ENCODE measurements around the gene ATP6V1G3. TPM values are rescaled to one million over a fixed set of nuclear protein-coding genes. Genes with fewer than 3 reads are reported as not detected.

Gene ATP6V1G3
- total RNA-seq, 1 experiment from 2014 or later, result not detected

- DNase-seq, result no peak
- Histone ChIP-seq H4K20me1 (ENCODE audit: insufficient read depth, low read depth, low read length) (no peaks in the 10 kb centered on the region), H3K27ac (ENCODE audit: low read length) (no peak overlapping the region), H3K79me2 (ENCODE audit: low read length) (peaks cover 90% of the 10 kb centered on the region), H3K9me2 (replicated peaks; ENCODE audit: insufficient read depth, low read length) (no peaks in the 10 kb centered on the region), H3K27me3 (ENCODE audit: low read length) (no peaks in the 10 kb centered on the region), H3K4me1 (ENCODE audit: low read length) (peaks cover 17% of the 10 kb centered on the region), H2AFZ (ENCODE audit: low read length) (no peak overlapping the region), H3K9ac (ENCODE audit: low read length) (no peak overlapping the region), H3K4me2 (ENCODE audit: low read depth, low read length, poor library complexity, severe bottlenecking) (no peak overlapping the region), H3K36me3 (ENCODE audit: insufficient read depth, low read length) (peaks cover 60% of the 10 kb centered on the region), H3K9me3 (ENCODE audit: low read length) (no peaks in the 10 kb centered on the region), H3K4me3 (ENCODE audit: low read length) (no peak overlapping the region)
Measured at GRCh38 chr1:198492872-198493271, 47.6 kb downstream of the ATP6V1G3 start.

- peaks cover 10% of the 10 kb centered on the region for H3K4me1 ChIP-seq (ENCODE audit: low read length)
- peaks cover 89% of the 10 kb centered on the region for H3K79me2 ChIP-seq (ENCODE audit: low read length)
- no peak overlapping the region for H3K9ac ChIP-seq (ENCODE audit: low read length)
- no peak overlapping the region for H3K4me2 ChIP-seq (ENCODE audit: low read depth, low read length, poor library complexity, severe bottlenecking)
- H3K27me3 ChIP-seq (ENCODE audit: low read length), result no peaks in the 10 kb centered on the region
- no peak overlapping the region for H2AFZ ChIP-seq (ENCODE audit: low read length)
- no peaks in the 10 kb centered on the region for H3K9me2 ChIP-seq (replicated peaks; ENCODE audit: insufficient read depth, low read length)
- DNase-seq, result no peak
- H3K36me3 ChIP-seq (ENCODE audit: insufficient read depth, low read length), result peaks cover 60% of the 10 kb centered on the region
- H3K9me3 ChIP-seq (ENCODE audit: low read length), result no peaks in the 10 kb centered on the region
- no peaks in the 10 kb centered on the region for H4K20me1 ChIP-seq (ENCODE audit: insufficient read depth, low read depth, low read length)
- H3K27ac ChIP-seq (ENCODE audit: low read length), result no peak overlapping the region
- H3K4me3 ChIP-seq (ENCODE audit: low read length), result no peak overlapping the region
Measured at GRCh38 chr1:198491596-198491995, 48.9 kb downstream of the ATP6V1G3 start.

- no peaks in the 10 kb centered on the region for H3K9me2 ChIP-seq (replicated peaks; ENCODE audit: insufficient read depth, low read length)
- no peaks in the 10 kb centered on the region for H4K20me1 ChIP-seq (ENCODE audit: insufficient read depth, low read depth, low read length)
- peaks cover 91% of the 10 kb centered on the region for H3K79me2 ChIP-seq (ENCODE audit: low read length)
- peak overlapping the region; percentile 61; the same call in 1 of the 2 replicates for H3K27ac ChIP-seq (ENCODE audit: low read length)
- no peaks in the 10 kb centered on the region for H3K27me3 ChIP-seq (ENCODE audit: low read length)
- no peak overlapping the region for H2AFZ ChIP-seq (ENCODE audit: low read length)
- no peaks in the 10 kb centered on the region for H3K9me3 ChIP-seq (ENCODE audit: low read length)
- H3K36me3 ChIP-seq (ENCODE audit: insufficient read depth, low read length), result peaks cover 63% of the 10 kb centered on the region
- no peak overlapping the region for H3K9ac ChIP-seq (ENCODE audit: low read length)
- peaks cover 10% of the 10 kb centered on the region for H3K4me1 ChIP-seq (ENCODE audit: low read length)
- no peak for DNase-seq
- H3K4me2 ChIP-seq (ENCODE audit: low read depth, low read length, poor library complexity, severe bottlenecking), result no peak overlapping the region
- no peak overlapping the region for H3K4me3 ChIP-seq (ENCODE audit: low read length)
Measured at GRCh38 chr1:198491028-198491427, 49.5 kb downstream of the ATP6V1G3 start.

DNA sequence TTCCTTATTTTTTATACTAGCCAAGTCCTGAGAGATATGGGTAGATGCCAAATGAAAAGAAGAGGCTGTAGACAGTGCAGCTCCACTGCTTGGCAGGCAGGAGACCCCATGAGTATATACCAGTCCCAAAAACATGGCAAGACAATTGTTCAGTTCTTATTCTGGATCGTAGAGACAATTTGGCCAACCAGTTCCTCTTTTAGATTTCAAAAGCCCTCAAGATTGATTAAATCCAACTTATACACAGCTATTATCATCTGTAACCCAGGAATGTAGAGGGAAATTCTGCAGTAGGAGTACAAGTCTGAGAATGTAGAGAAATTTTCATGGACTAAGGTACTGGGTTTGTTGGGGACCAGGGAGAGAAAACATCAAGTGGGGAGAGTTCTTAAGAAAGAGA is 50.3 kb downstream of the ATP6V1G3 start:
- H3K27me3 ChIP-seq (ENCODE audit: low read length), result no peaks in the 10 kb centered on the region
- DNase-seq, result no peak
- no peak overlapping the region for H3K4me2 ChIP-seq (ENCODE audit: low read depth, low read length, poor library complexity, severe bottlenecking)
- no peak overlapping the region for H3K4me3 ChIP-seq (ENCODE audit: low read length)
- peaks cover 91% of the 10 kb centered on the region for H3K79me2 ChIP-seq (ENCODE audit: low read length)
- no peaks in the 10 kb centered on the region for H3K9me3 ChIP-seq (ENCODE audit: low read length)
- peaks cover 10% of the 10 kb centered on the region for H3K4me1 ChIP-seq (ENCODE audit: low read length)
- no peak overlapping the region for H3K9ac ChIP-seq (ENCODE audit: low read length)
- H4K20me1 ChIP-seq (ENCODE audit: insufficient read depth, low read depth, low read length), result no peaks in the 10 kb centered on the region
- H3K36me3 ChIP-seq (ENCODE audit: insufficient read depth, low read length), result peaks cover 69% of the 10 kb centered on the region
- H2AFZ ChIP-seq (ENCODE audit: low read length), result no peak overlapping the region
- H3K9me2 ChIP-seq (replicated peaks; ENCODE audit: insufficient read depth, low read length), result no peaks in the 10 kb centered on the region
- peak overlapping the region; percentile 61 for H3K27ac ChIP-seq (ENCODE audit: low read length)

- peaks cover 93% of the 10 kb centered on the region for H3K79me2 ChIP-seq (ENCODE audit: low read length)
Measured at GRCh38 chr1:198486903-198487302, 53.6 kb downstream of the ATP6V1G3 start.

DNA sequence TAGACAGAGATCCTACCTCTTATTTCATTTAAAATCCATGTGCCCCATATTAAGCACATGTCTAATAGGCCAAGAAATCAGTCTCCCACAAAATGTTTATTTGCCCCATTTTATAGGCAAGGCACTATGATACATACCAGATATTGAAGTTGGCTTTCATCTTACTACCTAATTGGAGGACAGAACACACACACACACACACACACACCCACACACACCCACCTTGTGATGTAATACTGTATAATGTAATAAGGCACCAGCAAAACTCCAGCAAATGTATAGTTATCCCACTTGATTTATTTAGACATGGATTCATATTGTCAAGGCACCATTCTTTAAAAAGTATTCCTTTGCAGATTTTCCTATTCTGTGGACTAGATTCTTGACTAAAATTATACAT is 56.8 kb downstream of the ATP6V1G3 start:
- no peaks in the 10 kb centered on the region for H4K20me1 ChIP-seq (ENCODE audit: insufficient read depth, low read depth, low read length)
- H3K4me1 ChIP-seq (ENCODE audit: low read length), result no peaks in the 10 kb centered on the region
- H3K9ac ChIP-seq (ENCODE audit: low read length), result no peak overlapping the region
- H3K4me2 ChIP-seq (ENCODE audit: low read depth, low read length, poor library complexity, severe bottlenecking), result no peak overlapping the region
- no peak overlapping the region for H2AFZ ChIP-seq (ENCODE audit: low read length)
- H3K27me3 ChIP-seq (ENCODE audit: low read length), result no peaks in the 10 kb centered on the region
- peaks cover 85% of the 10 kb centered on the region for H3K79me2 ChIP-seq (ENCODE audit: low read length)
- no peak overlapping the region for H3K4me3 ChIP-seq (ENCODE audit: low read length)
- peaks cover 96% of the 10 kb centered on the region for H3K36me3 ChIP-seq (ENCODE audit: insufficient read depth, low read length)
- no peaks in the 10 kb centered on the region for H3K9me2 ChIP-seq (replicated peaks; ENCODE audit: insufficient read depth, low read length)
- no peak for DNase-seq
- no peak overlapping the region for H3K27ac ChIP-seq (ENCODE audit: low read length)
- 0 out of 2 replicates have a peak, but pooled peaks cover 3% of the 10 kb centered on the region for H3K9me3 ChIP-seq (ENCODE audit: low read length)

More at GRCh38 chr1:198486903-198487302, 53.6 kb downstream of the ATP6V1G3 start:
- no peak overlapping the region for H3K4me3 ChIP-seq (ENCODE audit: low read length)
- peaks cover 10% of the 10 kb centered on the region for H3K4me1 ChIP-seq (ENCODE audit: low read length)
- H3K36me3 ChIP-seq (ENCODE audit: insufficient read depth, low read length), result peaks cover 88% of the 10 kb centered on the region
- no peak for DNase-seq
- no peaks in the 10 kb centered on the region for H3K9me3 ChIP-seq (ENCODE audit: low read length)
- no peaks in the 10 kb centered on the region for H4K20me1 ChIP-seq (ENCODE audit: insufficient read depth, low read depth, low read length)
- no peaks in the 10 kb centered on the region for H3K27me3 ChIP-seq (ENCODE audit: low read length)
- H2AFZ ChIP-seq (ENCODE audit: low read length), result no peak overlapping the region
- no peaks in the 10 kb centered on the region for H3K9me2 ChIP-seq (replicated peaks; ENCODE audit: insufficient read depth, low read length)
- H3K27ac ChIP-seq (ENCODE audit: low read length), result no peak overlapping the region
- H3K9ac ChIP-seq (ENCODE audit: low read length), result no peak overlapping the region
- no peak overlapping the region for H3K4me2 ChIP-seq (ENCODE audit: low read depth, low read length, poor library complexity, severe bottlenecking)

DNA sequence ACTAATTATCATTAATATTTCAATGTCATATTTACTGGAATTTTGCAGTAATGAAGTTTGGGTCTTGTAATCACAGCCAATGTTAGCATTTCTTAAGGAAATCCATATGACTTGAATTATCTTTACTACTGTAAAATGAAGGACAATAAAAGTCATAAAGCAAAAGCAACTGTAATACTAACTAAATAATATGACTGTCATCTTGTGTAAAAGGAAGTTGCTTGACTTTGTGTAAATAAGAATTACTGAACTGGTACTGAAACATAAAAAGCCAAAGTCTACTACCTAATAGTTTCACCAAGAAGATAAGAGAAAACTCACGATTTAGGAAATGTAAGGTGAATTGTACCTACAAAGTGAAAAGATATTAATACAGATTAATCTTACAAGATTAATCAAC is 57.5 kb downstream of the ATP6V1G3 start:
- no peaks in the 10 kb centered on the region for H4K20me1 ChIP-seq (ENCODE audit: insufficient read depth, low read depth, low read length)
- H3K4me1 ChIP-seq (ENCODE audit: low read length), result no peaks in the 10 kb centered on the region
- DNase-seq, result no peak
- H3K4me3 ChIP-seq (ENCODE audit: low read length), result no peak overlapping the region
- H3K79me2 ChIP-seq (ENCODE audit: low read length), result peaks cover 81% of the 10 kb centered on the region
- no peak overlapping the region for H3K9ac ChIP-seq (ENCODE audit: low read length)
- no peaks in the 10 kb centered on the region for H3K27me3 ChIP-seq (ENCODE audit: low read length)
- no peak overlapping the region for H3K27ac ChIP-seq (ENCODE audit: low read length)
- 0 out of 2 replicates have a peak, but pooled peaks cover 3% of the 10 kb centered on the region for H3K9me3 ChIP-seq (ENCODE audit: low read length)
- H2AFZ ChIP-seq (ENCODE audit: low read length), result no peak overlapping the region
- no peak overlapping the region for H3K4me2 ChIP-seq (ENCODE audit: low read depth, low read length, poor library complexity, severe bottlenecking)
- H3K9me2 ChIP-seq (replicated peaks; ENCODE audit: insufficient read depth, low read length), result no peaks in the 10 kb centered on the region
- H3K36me3 ChIP-seq (ENCODE audit: insufficient read depth, low read length), result peaks cover 99% of the 10 kb centered on the region

DNA sequence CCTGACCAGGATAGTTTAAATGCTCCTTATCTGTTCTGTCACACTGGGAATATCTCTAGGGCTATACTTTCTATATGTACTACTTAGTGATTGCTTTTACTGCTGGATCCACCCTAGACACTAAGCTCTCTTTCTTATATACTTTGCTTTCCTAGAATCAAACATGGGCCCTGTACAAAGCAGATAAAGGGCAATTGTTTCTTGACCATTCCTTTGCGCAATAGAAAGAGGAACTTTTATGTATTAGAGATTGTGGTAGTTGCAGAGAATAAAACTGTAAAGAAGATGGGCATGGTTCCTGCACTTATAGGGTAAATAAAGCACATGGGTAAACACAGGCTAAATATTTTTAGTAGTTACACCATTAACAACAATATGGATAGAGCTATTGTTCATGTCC is 58.8 kb downstream of the ATP6V1G3 start:
- Histone ChIP-seq H3K9ac (ENCODE audit: low read length) (no peak overlapping the region), H3K36me3 (ENCODE audit: insufficient read depth, low read length) (peaks cover 93% of the 10 kb centered on the region), H4K20me1 (ENCODE audit: insufficient read depth, low read depth, low read length) (no peaks in the 10 kb centered on the region), H3K4me3 (ENCODE audit: low read length) (no peak overlapping the region), H3K9me2 (replicated peaks; ENCODE audit: insufficient read depth, low read length) (no peaks in the 10 kb centered on the region), H2AFZ (ENCODE audit: low read length) (no peak overlapping the region), H3K79me2 (ENCODE audit: low read length) (peaks cover 68% of the 10 kb centered on the region), H3K9me3 (ENCODE audit: low read length) (0 out of 2 replicates have a peak, but pooled peaks cover 3% of the 10 kb centered on the region), H3K4me1 (ENCODE audit: low read length) (no peaks in the 10 kb centered on the region), H3K4me2 (ENCODE audit: low read depth, low read length, poor library complexity, severe bottlenecking) (no peak overlapping the region), H3K27me3 (ENCODE audit: low read length) (no peaks in the 10 kb centered on the region), H3K27ac (ENCODE audit: low read length) (no peak overlapping the region)
- no peak for DNase-seq

DNA sequence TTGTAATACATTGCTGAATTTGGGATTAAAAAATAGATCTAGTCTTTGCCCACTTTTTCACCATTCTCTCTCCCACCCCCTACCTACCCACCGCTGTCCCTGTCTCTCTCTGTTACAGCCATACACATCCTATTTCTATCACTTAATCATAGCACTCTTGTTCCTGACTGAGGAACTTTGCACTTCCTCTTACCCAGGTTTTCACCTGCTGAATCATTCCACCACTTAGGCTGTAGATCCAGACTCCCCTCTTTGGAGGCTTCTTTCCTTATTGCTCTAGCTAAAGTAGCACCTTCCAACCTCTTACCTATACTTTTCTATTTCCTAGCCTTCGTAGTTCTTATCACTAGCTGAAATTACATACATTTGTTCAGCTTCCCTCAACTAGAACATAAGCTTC is 59.6 kb downstream of the ATP6V1G3 start:
- no peak for DNase-seq
- Histone ChIP-seq H3K27me3 (ENCODE audit: low read length) (no peaks in the 10 kb centered on the region), H4K20me1 (ENCODE audit: insufficient read depth, low read depth, low read length) (no peaks in the 10 kb centered on the region), H3K9ac (ENCODE audit: low read length) (no peak overlapping the region), H3K9me2 (replicated peaks; ENCODE audit: insufficient read depth, low read length) (no peaks in the 10 kb centered on the region), H3K4me3 (ENCODE audit: low read length) (no peak overlapping the region), H3K79me2 (ENCODE audit: low read length) (peaks cover 61% of the 10 kb centered on the region), H3K27ac (ENCODE audit: low read length) (no peak overlapping the region), H3K4me1 (ENCODE audit: low read length) (no peaks in the 10 kb centered on the region), H3K4me2 (ENCODE audit: low read depth, low read length, poor library complexity, severe bottlenecking) (no peak overlapping the region), H2AFZ (ENCODE audit: low read length) (no peak overlapping the region), H3K9me3 (ENCODE audit: low read length) (0 out of 2 replicates have a peak, but pooled peaks cover 3% of the 10 kb centered on the region), H3K36me3 (ENCODE audit: insufficient read depth, low read length) (peaks cover 85% of the 10 kb centered on the region)

All from Karpas-422 (cell line).